ENCODE measurements around the gene HOXD10.

Gene HOXD10

GRCh38 chr2:176122052-176122682 is 5.6 kb downstream of the HOXD10 start:
- no peak for DNase-seq (ENCODE audit: low read depth in 2 of 2)

GRCh38 chr2:176122683-176123410 is 6.3 kb downstream of the HOXD10 start, which contains the start of gene HOXD9:
HOXD9 (plus strand) TSS chr2:176122719; CDS start chr2:176122769, 50 bp downstream.
- DNase-seq (ENCODE audit: low read depth in 2 of 2), result no peak

GRCh38 chr2:176123411-176124109 is 7.0 kb downstream of the HOXD10 start:
- no peak for DNase-seq (ENCODE audit: low read depth in 2 of 2)

- no peak for DNase-seq (ENCODE audit: low read depth in 2 of 2)
Measured at GRCh38 chr2:176124110-176124946, 7.8 kb downstream of the HOXD10 start.

- no peak for DNase-seq (ENCODE audit: low read depth in 2 of 2)
Measured at GRCh38 chr2:176124947-176125771, 8.6 kb downstream of the HOXD10 start.

- DNase-seq (ENCODE audit: low read depth in 2 of 2), result no peak
Measured at GRCh38 chr2:176125772-176126054, 9.1 kb downstream of the HOXD10 start.

- DNase-seq (ENCODE audit: low read depth in 2 of 2), result peak; percentile 66 to 73
Measured at GRCh38 chr2:176126929-176127773, 10.6 kb downstream of the HOXD10 start.

GRCh38 chr2:176127774-176128072 is 11.1 kb downstream of the HOXD10 start:
- no peak for DNase-seq (ENCODE audit: low read depth in 2 of 2)

- DNase-seq (ENCODE audit: low read depth in 2 of 2), result no peak
Measured at GRCh38 chr2:176128172-176128981, 11.8 kb downstream of the HOXD10 start.

- DNase-seq (ENCODE audit: low read depth in 2 of 2), result no peak
Measured at GRCh38 chr2:176128982-176129796, 12.6 kb downstream of the HOXD10 start, which contains the start of gene HOXD8. HOXD8 (plus strand) TSS chr2:176129705; CDS start chr2:176130367, 662 bp downstream.

- no peak for DNase-seq (ENCODE audit: low read depth in 2 of 2)
Measured at GRCh38 chr2:176129813-176130146, 13.2 kb downstream of the HOXD10 start.

- no peak for DNase-seq (ENCODE audit: low read depth in 2 of 2)
Measured at GRCh38 chr2:176130147-176130956, 13.8 kb downstream of the HOXD10 start.

- no peak for DNase-seq (ENCODE audit: low read depth in 2 of 2)
Measured at GRCh38 chr2:176130957-176131847, 14.6 kb downstream of the HOXD10 start.

GRCh38 chr2:176131848-176132158 is 15.2 kb downstream of the HOXD10 start:
- no peak for DNase-seq (ENCODE audit: low read depth in 2 of 2)

GRCh38 chr2:176132205-176133171 is 15.9 kb downstream of the HOXD10 start:
- DNase-seq (ENCODE audit: low read depth in 2 of 2), result no peak

GRCh38 chr2:176133389-176133788 is 16.8 kb downstream of the HOXD10 start:
- no peak for DNase-seq (ENCODE audit: low read depth in 2 of 2)
